Measurements from ENCODE around the gene LIMK2. TPM values are rescaled to one million over a fixed set of nuclear protein-coding genes. Genes with fewer than 3 reads are reported as not detected.
A peak's percentile ranks its signal among the peaks of the same experiment; 100 is the strongest.
"Not testable (repeated sequence)": the region's sequence is repeated elsewhere in the genome, so short reads cannot be mapped to it uniquely, and the experiment has no call there.

LIMK2 gene
- total RNA-seq, 2 experiments from 2014 or later = 23.2 to 25.5 TPM

GRCh38 chr22:31244046-31244942 lies 32.2 kb downstream of the LIMK2 start:
- ChIA-PET CTCF (interaction anchor here (1.0 to 2.3 kb wide), 2 partner anchors 14 to 29 kb away, joined by 3 to 8 read pairs; no protein-coding TSS in a partner anchor), POLR2A (interaction anchor here (0.9 kb wide), 1 partner anchor 49 kb away, joined by 3 read pairs; no protein-coding TSS in a partner anchor)
- ATAC-seq (no peak), DNase-seq (no peak)
- no peaks in the 10 kb centered on the region for H3K9me3 Mint-ChIP-seq
- intact Hi-C loops (cut with micrococcal nuclease) = no loop called here
- H3K4me3 Mint-ChIP-seq = no peak overlapping the region
- TF ChIP-seq CTCF (IDR thresholded peaks at IDR 0.05) = no peak
- no peaks in the 10 kb centered on the region for H3K27me3 Mint-ChIP-seq
- no peaks in the 10 kb centered on the region for H3K36me3 Mint-ChIP-seq (ENCODE audit: low read depth)
- H3K27ac Mint-ChIP-seq = no peak overlapping the region
- peaks cover 23% of the 10 kb centered on the region for H3K4me1 Mint-ChIP-seq (ENCODE audit: low read depth)

DNA sequence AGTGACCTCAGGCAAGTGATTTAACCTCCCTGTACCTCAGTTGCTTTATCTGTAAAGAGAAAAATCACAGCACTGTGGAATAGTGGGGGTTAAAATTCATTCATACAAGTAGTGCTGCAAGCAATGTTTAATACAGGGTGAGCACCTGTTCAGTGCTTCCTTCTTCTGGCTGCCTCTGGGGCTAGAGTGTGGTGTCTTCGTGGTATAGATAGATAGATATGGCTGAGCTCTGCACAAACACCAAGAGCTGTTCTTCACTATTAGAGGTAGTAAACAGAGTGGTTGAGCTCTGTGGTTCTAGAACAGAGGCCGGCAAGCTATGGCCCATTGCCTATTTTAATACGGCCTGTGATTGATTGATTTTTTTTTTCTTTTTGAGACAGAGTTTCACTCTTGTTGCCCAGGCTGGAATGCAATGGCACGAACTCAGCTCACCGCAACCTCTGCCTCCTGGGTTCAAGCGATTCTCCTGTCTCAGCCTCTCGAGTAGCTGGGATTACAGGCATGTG lies 32.9 kb downstream of the LIMK2 start:
- no peaks in the 10 kb centered on the region for H3K27me3 Mint-ChIP-seq
- H3K36me3 Mint-ChIP-seq (ENCODE audit: low read depth) = no peaks in the 10 kb centered on the region
- ATAC-seq (no peak), DNase-seq (no peak)
- no peak for TF ChIP-seq CTCF (IDR thresholded peaks at IDR 0.05)
- intact Hi-C loops (cut with micrococcal nuclease) = no loop called here
- H3K4me1 Mint-ChIP-seq (ENCODE audit: low read depth) = peaks cover 23% of the 10 kb centered on the region
- ChIA-PET POLR2A (interaction anchor here (0.9 kb wide), 1 partner anchor 50 kb away, joined by 3 read pairs; no protein-coding TSS in a partner anchor), CTCF (interaction anchor here (1.0 to 2.3 kb wide), 2 partner anchors 14 to 28 kb away, joined by 3 to 8 read pairs; no protein-coding TSS in a partner anchor)
- H3K4me3 Mint-ChIP-seq = no peak overlapping the region
- H3K9me3 Mint-ChIP-seq = no peaks in the 10 kb centered on the region
- no peak overlapping the region for H3K27ac Mint-ChIP-seq

- H3K4me1 Mint-ChIP-seq (ENCODE audit: low read depth) = peaks cover 23% of the 10 kb centered on the region
- H3K9me3 Mint-ChIP-seq; H3K36me3 Mint-ChIP-seq (ENCODE audit: low read depth); H3K27me3 Mint-ChIP-seq; DNase-seq; ATAC-seq; intact Hi-C loops (cut with micrococcal nuclease); CTCF ChIA-PET; H3K4me3 Mint-ChIP-seq; POLR2A ChIA-PET; H3K27ac Mint-ChIP-seq: not testable (repeated sequence)
Measured at GRCh38 chr22:31245998-31246397, 33.9 kb downstream of the LIMK2 start.

DNA sequence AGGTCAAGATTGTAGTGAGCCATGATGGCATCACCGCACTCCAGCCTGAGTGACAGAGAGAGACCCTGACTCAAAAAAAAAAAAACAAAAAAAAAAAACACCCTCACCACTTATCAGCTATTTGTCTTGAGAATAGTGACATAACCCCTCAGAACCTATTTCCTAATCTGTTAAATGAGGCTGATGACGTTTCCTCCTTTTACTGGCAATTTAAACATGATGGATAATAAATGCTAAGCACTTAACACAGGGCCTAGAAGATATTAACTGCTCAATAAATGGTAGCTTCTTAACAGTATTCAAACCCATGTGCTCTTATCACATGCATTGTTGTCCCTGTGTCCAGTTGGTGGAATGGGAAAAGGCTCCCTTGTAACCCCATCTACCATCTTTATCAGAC lies 34.6 kb downstream of the LIMK2 start:
- no peaks in the 10 kb centered on the region for H3K9me3 Mint-ChIP-seq
- no peak overlapping the region for H3K4me3 Mint-ChIP-seq
- no peaks in the 10 kb centered on the region for H3K27me3 Mint-ChIP-seq
- peaks cover 18% of the 10 kb centered on the region for H3K4me1 Mint-ChIP-seq (ENCODE audit: low read depth)
- H3K27ac Mint-ChIP-seq = no peak overlapping the region
- no peak for ATAC-seq
- no peaks in the 10 kb centered on the region for H3K36me3 Mint-ChIP-seq (ENCODE audit: low read depth)
- no peak for TF ChIP-seq CTCF (IDR thresholded peaks at IDR 0.05)
- CTCF ChIA-PET = interaction anchor here (0.6 to 13.6 kb wide), 2 partner anchors 15 to 26 kb away, joined by 3 to 110 read pairs; no protein-coding TSS in a partner anchor
- intact Hi-C loops (cut with micrococcal nuclease) = no loop called here
- POLR2A ChIA-PET = interaction anchor here (0.6 kb wide), 1 partner anchor 11 kb away, joined by 3 read pairs; no protein-coding TSS in a partner anchor
- no peak for DNase-seq

DNA sequence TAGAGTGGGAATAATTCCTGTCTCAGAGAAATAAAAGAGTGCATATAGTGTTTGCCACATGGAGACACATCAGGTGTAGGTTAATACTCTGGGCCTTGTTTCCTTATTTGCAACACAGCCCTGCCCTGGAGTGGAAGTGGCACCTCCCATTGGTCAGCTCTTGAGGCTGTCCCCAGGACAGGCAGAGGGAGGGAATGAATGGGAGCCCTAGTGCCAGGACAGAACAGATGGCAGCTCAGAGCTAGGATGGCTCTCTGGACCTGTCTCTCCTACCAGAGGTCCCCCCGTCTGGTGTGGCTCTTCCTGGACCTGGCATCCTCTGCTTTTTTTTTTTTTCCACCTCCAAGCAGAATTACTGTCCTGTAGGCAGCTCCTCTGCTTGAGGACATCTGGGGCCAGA lies 35.6 kb downstream of the LIMK2 start:
- POLR2A ChIA-PET = interaction anchor here (0.5 to 1.2 kb wide), 4 partner anchors 9 to 1164 kb away, joined by 3 to 5 read pairs (median 4); partner anchors contain the start of genes PIK3IP1 and RTCB
- H3K4me3 Mint-ChIP-seq = peak overlapping the region; percentile 58

More for the DNA sequence above, 35.6 kb downstream of the LIMK2 start:
- H3K4me1 Mint-ChIP-seq (ENCODE audit: low read depth) = peaks cover 17% of the 10 kb centered on the region
- peak overlapping the region; percentile 49 for H3K27ac Mint-ChIP-seq
- CTCF ChIA-PET = interaction anchor here (1.0 to 13.6 kb wide), 3 partner anchors 25 to 66 kb away, joined by 3 to 110 read pairs (median 5); partner anchors contain the start of gene LIMK2
- intact Hi-C loops (cut with micrococcal nuclease) = no loop called here
- no peak for TF ChIP-seq CTCF (IDR thresholded peaks at IDR 0.05)
- no peak for DNase-seq
- H3K9me3 Mint-ChIP-seq = no peaks in the 10 kb centered on the region
- H3K27me3 Mint-ChIP-seq = no peaks in the 10 kb centered on the region
- H3K36me3 Mint-ChIP-seq (ENCODE audit: low read depth) = no peaks in the 10 kb centered on the region
- no peak for ATAC-seq
